Measurements from ENCODE around the gene RTL10.

The RTL10 gene

DNA sequence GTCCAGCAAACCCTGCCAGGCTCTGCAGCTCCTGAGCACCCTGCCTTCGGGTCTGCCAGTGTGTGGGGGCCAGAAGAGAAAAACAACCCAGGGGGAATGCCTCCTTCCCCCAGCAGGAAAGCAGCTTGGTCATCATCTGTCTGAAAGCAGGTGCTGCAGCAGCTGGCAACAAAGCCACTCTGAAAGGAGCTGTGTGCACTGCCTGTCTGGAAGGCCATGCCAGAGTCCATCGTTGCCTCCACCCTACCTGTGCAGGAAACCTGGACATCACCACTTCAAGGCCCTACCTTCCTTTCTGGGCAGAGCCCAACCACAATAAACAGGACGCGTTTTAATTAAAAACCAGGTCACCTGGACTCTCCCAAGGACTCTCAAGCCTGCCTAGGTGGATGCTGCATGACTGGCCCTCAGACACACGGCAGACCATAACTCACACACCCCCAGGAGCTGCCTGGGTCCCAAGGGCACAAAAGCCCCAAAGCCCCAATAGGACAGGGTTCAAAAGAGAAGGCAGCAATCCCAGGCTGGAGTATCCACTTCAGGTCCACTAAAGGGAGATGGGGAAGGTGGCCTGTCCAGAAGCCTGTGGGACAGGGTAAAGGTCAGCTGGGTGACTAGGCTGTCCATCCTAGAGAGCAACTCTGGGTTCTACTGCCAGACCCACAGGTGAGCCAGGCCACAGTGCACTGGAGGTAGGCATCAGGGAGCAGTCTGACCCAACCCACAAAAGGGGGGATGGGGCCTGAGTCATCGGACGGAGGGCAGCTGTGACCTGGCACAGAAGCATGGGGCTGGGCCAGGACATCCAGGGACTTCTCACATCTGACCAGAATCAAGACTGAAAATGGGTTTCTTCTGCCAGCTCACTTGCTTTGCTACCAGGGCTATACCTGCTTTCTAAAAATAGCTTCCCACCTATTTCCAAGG, 6.1 kb downstream of the RTL10 start:
- no peak for TF ChIP-seq GLIS2 (tag by site-specific recombination; IDR thresholded peaks at IDR 0.05)
- Histone ChIP-seq H3K4me1 (ENCODE audit: control insufficient read depth, insufficient read depth, low read length) (no peaks in the 10 kb centered on the region), H3K9me3 (ENCODE audit: control insufficient read depth, insufficient read depth, low read depth, low read length) (no peaks in the 10 kb centered on the region), H3K4me3 (ENCODE audit: low read depth, low read length) (no peak overlapping the region), H3K27ac (ENCODE audit: extremely low read depth, low read depth, low read length) (no peak overlapping the region), H3K36me3 (ENCODE audit: control insufficient read depth in 2 of 2, insufficient read depth in 1 of 2, low read length in 2 of 2) (peaks cover 0 to 61% of the 10 kb centered on the region in 2 experiments; a peak in 1 of 3 replicates)
- ChIA-PET POLR2A (interaction anchor here (0.8 to 1.3 kb wide), 2 partner anchors 16 to 86 kb away, joined by 4 to 6 read pairs; no protein-coding TSS in a partner anchor), CTCF (interaction anchor here (0.9 kb wide), 1 partner anchor 118 kb away, joined by 4 read pairs; no protein-coding TSS in a partner anchor)

DNA sequence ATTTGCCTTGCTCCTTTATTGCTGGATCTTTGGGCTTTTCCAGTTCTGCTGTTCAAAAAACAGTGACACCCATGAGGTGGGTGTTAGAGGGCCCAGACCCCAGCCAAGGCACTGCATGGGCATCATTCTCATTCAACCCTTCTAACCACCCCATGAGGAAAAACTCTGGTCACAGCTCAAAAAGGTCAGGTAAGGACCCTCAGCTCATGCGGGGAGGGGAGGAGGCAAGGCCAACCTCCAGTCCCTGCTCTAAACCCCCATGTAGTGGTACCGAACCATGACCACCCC, 7.4 kb downstream of the RTL10 start:
- 0 out of 2 replicates have a peak, but pooled peaks have one; percentile 3 for TF ChIP-seq RBAK (tag by site-specific recombination; IDR thresholded peaks at IDR 0.05)
- TF ChIP-seq, protein P1, sequence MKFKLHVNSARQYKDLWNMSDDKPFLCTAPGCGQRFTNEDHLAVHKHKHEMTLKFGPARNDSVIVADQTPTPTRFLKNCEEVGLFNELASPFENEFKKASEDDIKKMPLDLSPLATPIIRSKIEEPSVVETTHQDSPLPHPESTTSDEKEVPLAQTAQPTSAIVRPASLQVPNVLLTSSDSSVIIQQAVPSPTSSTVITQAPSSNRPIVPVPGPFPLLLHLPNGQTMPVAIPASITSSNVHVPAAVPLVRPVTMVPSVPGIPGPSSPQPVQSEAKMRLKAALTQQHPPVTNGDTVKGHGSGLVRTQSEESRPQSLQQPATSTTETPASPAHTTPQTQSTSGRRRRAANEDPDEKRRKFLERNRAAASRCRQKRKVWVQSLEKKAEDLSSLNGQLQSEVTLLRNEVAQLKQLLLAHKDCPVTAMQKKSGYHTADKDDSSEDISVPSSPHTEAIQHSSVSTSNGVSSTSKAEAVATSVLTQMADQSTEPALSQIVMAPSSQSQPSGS (tag by site-specific recombination; IDR thresholded peaks at IDR 0.05; ENCODE audit: low read depth), result no peak
- TF ChIP-seq, protein P2, sequence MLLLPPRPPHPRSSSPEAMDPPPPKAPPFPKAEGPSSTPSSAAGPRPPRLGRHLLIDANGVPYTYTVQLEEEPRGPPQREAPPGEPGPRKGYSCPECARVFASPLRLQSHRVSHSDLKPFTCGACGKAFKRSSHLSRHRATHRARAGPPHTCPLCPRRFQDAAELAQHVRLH (tag by site-specific recombination; IDR thresholded peaks at IDR 0.05), result 0 out of 2 replicates have a peak, but pooled peaks have one; percentile 1
- POLR2A ChIA-PET, result no interaction called here
- H3K9me3 ChIP-seq (ENCODE audit: control insufficient read depth, insufficient read depth, low read depth, low read length), result no peaks in the 10 kb centered on the region
- H3K27ac ChIP-seq (ENCODE audit: extremely low read depth, low read depth, low read length), result no peak overlapping the region
- H3K36me3 ChIP-seq (ENCODE audit: control insufficient read depth in 2 of 2, insufficient read depth in 1 of 2, low read length in 2 of 2), result peaks cover 0 to 52% of the 10 kb centered on the region in 2 experiments; a peak in 1 of 3 replicates
- CTCF ChIA-PET, result interaction anchor here (1.3 kb wide), 1 partner anchor 117 kb away, joined by 5 read pairs; no protein-coding TSS in a partner anchor
- no peaks in the 10 kb centered on the region for H3K4me1 ChIP-seq (ENCODE audit: control insufficient read depth, insufficient read depth, low read length)
- H3K4me3 ChIP-seq (ENCODE audit: low read depth, low read length), result no peak overlapping the region

DNA sequence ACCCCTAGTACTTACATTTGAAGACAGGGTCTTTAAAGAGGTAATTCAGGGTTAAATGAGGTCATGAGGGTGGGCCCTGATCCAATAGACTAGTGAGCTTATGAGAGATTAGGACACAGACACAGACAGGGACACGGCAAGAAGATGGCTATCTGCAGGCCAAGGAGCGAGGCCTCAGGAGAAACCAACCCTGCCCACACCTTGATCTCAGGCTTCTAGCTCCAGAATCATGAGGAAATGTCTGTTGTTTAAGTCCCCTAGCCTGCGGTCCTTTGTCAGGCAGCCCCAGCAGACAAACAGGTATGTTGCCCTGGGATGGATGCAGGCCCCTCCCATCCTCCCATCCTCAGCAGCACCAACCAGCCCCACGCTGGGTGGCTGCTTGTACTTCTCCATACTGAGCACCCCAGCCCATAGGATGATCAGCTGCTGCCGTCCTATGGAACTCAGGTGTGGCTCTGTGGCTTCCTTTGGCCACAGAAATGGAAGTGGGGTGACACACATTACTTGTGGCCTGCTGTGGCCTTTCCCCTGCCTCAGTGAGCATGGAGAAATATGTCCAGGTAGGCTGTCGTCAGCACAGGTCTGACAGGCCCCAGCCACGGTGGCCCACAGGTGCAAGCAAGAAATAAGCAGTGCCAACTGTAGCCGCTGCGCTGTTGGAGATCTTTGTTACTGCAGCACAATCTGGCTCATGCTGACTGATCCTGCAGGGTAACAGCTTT, 7.9 kb downstream of the RTL10 start:
- Histone ChIP-seq H3K4me1 (ENCODE audit: control insufficient read depth, insufficient read depth, low read length) (peaks cover 3% of the 10 kb centered on the region; the same call in 1 of the 2 replicates), H3K9me3 (ENCODE audit: control insufficient read depth, insufficient read depth, low read depth, low read length) (no peaks in the 10 kb centered on the region), H3K27ac (ENCODE audit: extremely low read depth, low read depth, low read length) (no peak overlapping the region), H3K4me3 (ENCODE audit: low read depth, low read length) (no peak overlapping the region), H3K36me3 (ENCODE audit: control insufficient read depth in 2 of 2, insufficient read depth in 1 of 2, low read length in 2 of 2) (peaks cover 0 to 47% of the 10 kb centered on the region in 2 experiments; a peak in 1 of 3 replicates)
- CTCF ChIA-PET, result interaction anchor here (1.3 kb wide), 1 partner anchor 116 kb away, joined by 5 read pairs; no protein-coding TSS in a partner anchor
- POLR2A ChIA-PET, result no interaction called here
- TF ChIP-seq TRIM28 (IDR thresholded peaks at IDR 0.05; ENCODE audit: borderline replicate concordance, low read length), result peak; percentile 65; the same call in 1 of the 2 replicates
- no peak for TF ChIP-seq ZNF155 (tag by site-specific recombination; IDR thresholded peaks at IDR 0.05)
- TF ChIP-seq, protein P1 (tag by site-specific recombination; IDR thresholded peaks at IDR 0.05; ENCODE audit: low read depth), result no peak
- TF ChIP-seq RBAK (tag by site-specific recombination; IDR thresholded peaks at IDR 0.05), result peak; percentile 56; the same call in 1 of the 2 replicates
- TF ChIP-seq SETDB1 (IDR thresholded peaks at IDR 0.05; ENCODE audit: insufficient read length, low read length), result peak; percentile 23
- TF ChIP-seq, protein P2 (tag by site-specific recombination; IDR thresholded peaks at IDR 0.05), result peak; percentile 26; the same call in 1 of the 2 replicates

DNA sequence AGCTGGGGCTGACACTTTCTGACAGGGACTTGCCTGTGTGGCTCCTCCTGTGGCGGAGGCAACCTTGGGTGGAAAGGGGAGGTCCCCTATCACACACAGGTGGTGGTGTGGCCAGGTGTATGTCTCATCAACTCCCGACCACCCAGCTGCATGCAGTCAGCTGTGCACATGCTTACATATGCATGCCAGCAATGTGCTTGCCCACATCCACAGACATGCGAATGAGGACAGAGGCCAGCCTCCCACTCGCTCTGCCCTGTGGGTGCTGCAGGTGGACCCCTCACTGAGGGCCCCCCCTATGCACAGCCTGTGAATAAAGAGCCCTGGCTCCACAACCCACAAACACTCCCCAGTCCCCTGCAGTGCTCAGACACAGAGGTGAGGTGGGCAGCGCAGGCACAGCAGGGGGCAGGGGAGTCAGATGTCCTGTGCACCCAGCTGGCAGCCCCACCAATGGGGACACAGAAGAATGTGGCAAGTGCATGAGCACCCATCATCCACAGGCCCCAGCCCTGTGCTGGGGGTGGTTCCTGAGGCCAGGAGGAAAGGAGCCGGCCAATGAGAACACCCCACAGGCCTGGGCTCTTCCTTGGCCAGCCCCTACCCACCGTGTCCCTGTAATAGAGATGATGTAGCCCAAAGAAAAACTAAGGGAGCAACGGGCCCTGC, 9.5 kb downstream of the RTL10 start:
- H3K9me3 ChIP-seq (ENCODE audit: control insufficient read depth, insufficient read depth, low read depth, low read length), result no peaks in the 10 kb centered on the region
- TF ChIP-seq GLIS2 (tag by site-specific recombination; IDR thresholded peaks at IDR 0.05) (peak; percentile 53), ZNF558 (tag by site-specific recombination; IDR thresholded peaks at IDR 0.05) (no peak), ZIC2 (tag by site-specific recombination; IDR thresholded peaks at IDR 0.05) (peak; percentile 70), ZNF792 (tag by site-specific recombination; IDR thresholded peaks at IDR 0.05) (no peak), ZNF341 (tag by site-specific recombination; IDR thresholded peaks at IDR 0.05; ENCODE audit: low read depth) (peak; percentile 71), ZFHX2 (tag by site-specific recombination; conservative IDR thresholded peaks at IDR 0.05) (peak; percentile 23; the same call in 1 of the 2 replicates), SP2 (tag by site-specific recombination; IDR thresholded peaks at IDR 0.05) (peak; percentile 59), GLIS1 (tag by site-specific recombination; IDR thresholded peaks at IDR 0.05) (peak; percentile 96)
- POLR2A ChIA-PET, result interaction anchor here (0.8 kb wide), 1 partner anchor 11 kb away, joined by 3 read pairs; no protein-coding TSS in a partner anchor
- peaks cover 0 to 31% of the 10 kb centered on the region in 2 experiments; a peak in 1 of 3 replicates for H3K36me3 ChIP-seq (ENCODE audit: control insufficient read depth in 2 of 2, insufficient read depth in 1 of 2, low read length in 2 of 2)
- CTCF ChIA-PET, result interaction anchor here (0.5 to 1.2 kb wide), 2 partner anchors 89 to 1822 kb away, joined by 3 to 7 read pairs; no protein-coding TSS in a partner anchor
- no peak overlapping the region for H3K4me3 ChIP-seq (ENCODE audit: low read depth, low read length)
- H3K27ac ChIP-seq (ENCODE audit: extremely low read depth, low read depth, low read length), result no peak overlapping the region
- peaks cover 5% of the 10 kb centered on the region; the same call in 1 of the 2 replicates for H3K4me1 ChIP-seq (ENCODE audit: control insufficient read depth, insufficient read depth, low read length)
